ENCODE measurements around the gene MTMR10. TPM values are rescaled to one million over a fixed set of nuclear protein-coding genes. Genes with fewer than 3 reads are reported as not detected.

Gene MTMR10
- total RNA-seq, 4 donors from 2014 or later = 36.2 to 64.8 (median 45.9) TPM

DNA sequence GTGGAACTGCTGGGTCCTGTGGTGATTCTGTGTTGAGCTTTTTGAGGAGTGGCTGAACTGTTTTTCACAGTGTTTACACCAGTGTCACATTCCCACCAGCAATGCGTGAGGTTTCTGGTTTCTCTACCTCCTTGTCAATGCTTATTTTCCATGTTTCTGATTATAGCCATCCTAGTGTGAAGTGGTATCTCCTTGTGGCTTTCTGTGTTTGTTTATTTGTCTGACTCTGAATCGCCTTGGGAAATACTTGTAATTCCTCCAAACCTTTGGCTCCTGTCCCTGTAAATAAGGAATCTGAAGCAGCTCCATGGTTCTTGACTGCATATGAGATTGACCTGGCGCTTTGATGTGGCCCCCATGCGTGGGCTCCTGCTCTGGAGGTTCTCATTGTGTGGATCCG lies 67.1 kb downstream of the MTMR10 start:
- Histone ChIP-seq H3K4me1 (peaks cover 43 to 46% of the 10 kb centered on the region in 2 donors), H3K27ac (peak overlapping the region; percentile 79 to 89 (median 89)), H3K9me3 (no peaks in the 10 kb centered on the region), H3K27me3 (no peaks in the 10 kb centered on the region), H3K36me3 (peaks cover 11 to 17% of the 10 kb centered on the region in 2 donors), H3K4me3 (replicated peaks in 1 of 3) (no peak overlapping the region)
- intact Hi-C loops (cut with DNase I) = no loop called here
- WGBS, 2 donors = 74 to 75% methylated on average over 5 of the region's 5 CpGs
- DNase-seq = peak in 1 of 2 donors; percentile 22
- TF ChIP-seq, protein P1, sequence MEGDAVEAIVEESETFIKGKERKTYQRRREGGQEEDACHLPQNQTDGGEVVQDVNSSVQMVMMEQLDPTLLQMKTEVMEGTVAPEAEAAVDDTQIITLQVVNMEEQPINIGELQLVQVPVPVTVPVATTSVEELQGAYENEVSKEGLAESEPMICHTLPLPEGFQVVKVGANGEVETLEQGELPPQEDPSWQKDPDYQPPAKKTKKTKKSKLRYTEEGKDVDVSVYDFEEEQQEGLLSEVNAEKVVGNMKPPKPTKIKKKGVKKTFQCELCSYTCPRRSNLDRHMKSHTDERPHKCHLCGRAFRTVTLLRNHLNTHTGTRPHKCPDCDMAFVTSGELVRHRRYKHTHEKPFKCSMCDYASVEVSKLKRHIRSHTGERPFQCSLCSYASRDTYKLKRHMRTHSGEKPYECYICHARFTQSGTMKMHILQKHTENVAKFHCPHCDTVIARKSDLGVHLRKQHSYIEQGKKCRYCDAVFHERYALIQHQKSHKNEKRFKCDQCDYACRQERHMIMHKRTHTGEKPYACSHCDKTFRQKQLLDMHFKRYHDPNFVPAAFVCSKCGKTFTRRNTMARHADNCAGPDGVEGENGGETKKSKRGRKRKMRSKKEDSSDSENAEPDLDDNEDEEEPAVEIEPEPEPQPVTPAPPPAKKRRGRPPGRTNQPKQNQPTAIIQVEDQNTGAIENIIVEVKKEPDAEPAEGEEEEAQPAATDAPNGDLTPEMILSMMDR (IDR thresholded peaks at IDR 0.05) = no peak
- no peak for TF ChIP-seq POLR2A (IDR thresholded peaks at IDR 0.05)

DNA sequence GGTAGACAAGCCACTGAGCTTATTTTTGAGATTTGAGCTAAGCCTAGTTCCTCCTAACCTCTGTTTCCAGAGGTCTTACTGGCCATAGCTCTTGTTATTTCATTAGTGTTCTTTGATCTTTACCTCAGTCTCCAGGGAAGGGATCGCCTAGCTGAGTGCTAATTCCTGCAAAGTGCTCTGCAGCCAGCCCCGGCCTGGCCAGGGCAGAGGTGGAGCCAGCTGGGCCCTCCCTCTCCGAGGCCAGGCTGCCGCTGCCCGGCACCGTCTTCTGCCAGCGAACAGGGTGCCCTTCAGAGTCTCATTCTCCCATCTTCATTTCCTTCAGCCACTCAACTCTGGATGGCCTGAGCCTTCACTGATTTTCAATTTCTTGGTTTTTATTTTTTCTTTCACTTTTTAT lies 68.0 kb downstream of the MTMR10 start:
- Histone ChIP-seq H3K27me3 (no peaks in the 10 kb centered on the region), H3K4me3 (replicated peaks in 1 of 3) (no peak overlapping the region), H3K27ac (peak overlapping the region; percentile 79 to 89 (median 89)), H3K4me1 (peaks cover 43 to 46% of the 10 kb centered on the region in 2 donors), H3K9me3 (no peaks in the 10 kb centered on the region), H3K36me3 (peaks cover 15 to 19% of the 10 kb centered on the region in 2 donors)
- WGBS, 2 donors = 25 to 38% methylated on average over 7 of the region's 7 CpGs
- DNase-seq = peak; percentile 55 to 70
- intact Hi-C loops (cut with DNase I) = no loop called here
- peak in 1 of 2 donors; percentile 28 for TF ChIP-seq POLR2A (IDR thresholded peaks at IDR 0.05)
- TF ChIP-seq, protein P1 (IDR thresholded peaks at IDR 0.05) = no peak

DNA sequence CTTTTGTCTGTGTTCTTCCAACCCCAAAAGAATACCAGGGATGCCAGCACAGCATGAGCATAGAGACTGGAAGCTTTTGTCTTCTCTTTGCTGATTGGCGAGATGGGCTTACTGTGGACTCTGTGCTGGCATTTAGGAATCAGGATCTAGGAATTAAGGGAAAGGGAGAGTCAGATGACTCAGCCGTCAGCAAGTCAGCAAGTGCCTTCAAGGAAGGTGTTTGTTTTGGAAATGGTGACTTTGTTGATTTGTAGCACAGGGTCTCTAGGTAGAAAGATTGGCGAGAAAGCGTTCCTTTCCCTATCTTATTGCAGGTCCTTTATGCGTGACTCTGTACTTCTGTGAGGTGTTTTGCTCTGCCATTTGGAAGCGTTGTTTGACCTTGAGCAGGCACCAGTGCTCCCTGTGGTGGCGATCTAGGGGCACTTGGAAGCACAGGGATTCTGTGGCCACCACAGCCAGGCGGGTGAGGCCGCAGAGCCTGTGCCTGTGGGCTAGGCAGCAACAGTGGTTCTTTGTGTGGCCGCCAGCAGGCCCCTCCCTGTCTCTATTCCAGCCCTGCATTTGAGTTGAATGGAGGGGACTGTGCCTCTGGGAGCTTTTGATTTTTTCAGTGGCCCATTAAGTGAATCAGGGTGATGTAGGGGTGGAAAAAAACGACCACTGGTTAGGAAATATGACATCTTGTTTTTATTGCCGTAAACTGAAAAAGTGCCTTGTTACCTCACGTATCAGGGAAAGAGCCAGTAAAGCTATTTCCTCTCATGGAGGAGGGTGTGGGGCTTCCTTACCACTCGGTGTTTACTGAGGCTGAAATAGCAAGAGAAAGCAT lies 68.7 kb downstream of the MTMR10 start:
- Histone ChIP-seq H3K27ac (peak overlapping the region; percentile 79 to 89 (median 89)), H3K4me1 (peaks cover 43 to 46% of the 10 kb centered on the region in 2 donors), H3K4me3 (replicated peaks in 1 of 3) (no peak overlapping the region), H3K36me3 (peaks cover 15 to 23% of the 10 kb centered on the region in 2 donors), H3K9me3 (no peaks in the 10 kb centered on the region), H3K27me3 (no peaks in the 10 kb centered on the region)
- no peak for TF ChIP-seq POLR2A (IDR thresholded peaks at IDR 0.05)
- TF ChIP-seq, protein P1 (IDR thresholded peaks at IDR 0.05) = no peak
- 54% methylated on average over 14 of the region's 14 CpGs for WGBS, 2 donors
- intact Hi-C loops (cut with DNase I) = no loop called here
- DNase-seq = peak; percentile 61 to 63

DNA sequence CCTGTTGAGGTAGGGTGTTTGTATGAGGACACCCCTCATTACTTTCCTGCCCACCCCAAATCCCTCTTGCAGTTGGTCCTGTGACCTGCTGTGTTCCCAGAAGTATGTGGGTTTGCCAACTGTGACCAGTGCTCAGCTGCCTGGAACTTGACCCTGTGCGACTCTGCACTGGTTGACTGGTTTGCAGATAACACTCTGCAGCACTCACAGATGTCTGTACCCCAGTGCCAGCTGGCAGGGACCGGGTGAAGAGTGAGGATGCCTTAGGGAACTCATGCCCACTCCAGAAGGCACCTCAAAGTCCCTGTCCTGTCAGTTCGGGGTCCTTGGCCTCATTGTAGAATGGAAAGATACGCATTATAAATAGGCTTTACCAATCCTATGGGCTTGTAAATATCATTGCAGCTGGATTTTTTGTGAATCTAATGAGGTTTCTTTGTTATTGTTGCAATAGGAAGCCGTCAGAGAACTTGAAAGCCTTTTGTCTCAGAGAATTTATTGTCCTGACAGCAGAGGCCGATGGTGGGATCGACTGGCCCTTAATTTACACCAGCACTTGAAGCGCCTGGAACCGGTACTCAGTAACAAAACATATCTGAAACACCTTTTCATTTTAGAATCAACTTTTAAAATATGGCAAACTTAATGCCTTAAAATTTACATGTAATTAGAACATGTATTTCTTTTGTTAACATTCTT lies 69.5 kb downstream of the MTMR10 start:
- peak overlapping the region; percentile 89 to 95 (median 89) for H3K27ac ChIP-seq
- H3K4me3 ChIP-seq (replicated peaks in 1 of 3) = no peak overlapping the region
- peaks cover 43 to 46% of the 10 kb centered on the region in 2 donors for H3K4me1 ChIP-seq
- intact Hi-C loops (cut with DNase I) = no loop called here
- no peaks in the 10 kb centered on the region for H3K9me3 ChIP-seq
- 36 to 49% methylated on average over 8 to 9 of the region's 9 CpGs for WGBS, 2 donors
- no peaks in the 10 kb centered on the region for H3K27me3 ChIP-seq
- DNase-seq = peak; percentile 96
- peaks cover 7 to 20% of the 10 kb centered on the region in 2 donors for H3K36me3 ChIP-seq
- TF ChIP-seq, protein P1 (IDR thresholded peaks at IDR 0.05) = peak in 1 of 6 experiments; percentile 11
- peak in 1 of 2 donors; percentile 29 for TF ChIP-seq POLR2A (IDR thresholded peaks at IDR 0.05)
